Esophagus muscularis mucosa (tissue), 3 donors: ENCODE results near the gene TMEM120B.

ENCODE experiments used
- CTCF ChIP-seq, 3 experiments: fragments of 200-600 bp in 2 of 3; fragments of 450-650 bp in 1 of 3; sonication (generic) in 2 of 3; IDR thresholded peaks; one replicate each; pipeline ENCODE4 v1.5.1; 2017 to 2019; ENCODE audit warnings: antibody characterized with exemption in 3 of 3, mild to moderate bottlenecking in 2 of 3, moderate library complexity in 1 of 3
- POLR2A ChIP-seq: fragments of 450-650 bp; IDR thresholded peaks from one replicate; pipeline ENCODE4 v1.6.1; 2017; ENCODE audit warnings: antibody characterized with exemption, moderate library complexity, mild to moderate bottlenecking, low read depth
- POLR2AphosphoS5 ChIP-seq, 2 donors: sonication (generic); formaldehyde crosslinking; IDR thresholded peaks; one replicate each; pipeline ENCODE4 v1.6.1; 2017; ENCODE audit warnings: antibody characterized with exemption in 2 of 2

GRCh38 chr12:121823727-121824115, 111.2 kb downstream of the TMEM120B start:
- no peak for TF ChIP-seq CTCF (IDR thresholded peaks at IDR 0.05)
- no peak for TF ChIP-seq POLR2AphosphoS5 (IDR thresholded peaks at IDR 0.05)
- TF ChIP-seq POLR2A, result no peak
